GM21723 (cell line): ENCODE data around the gene SPEM2.

ENCODE experiments used
- ATAC-seq: cut with Tn5 transposase; IDR thresholded peaks from one replicate; pipeline ENCODE4 v1.9.1; 2021; ENCODE audit warnings: mild to moderate bottlenecking, moderate library complexity; ENCODE audit not compliant: unreplicated experiment

Gene SPEM2

GRCh38 chr17:7425316-7425715 is at the start of gene SPEM2:
Gene SPEM2, plus strand, starts transcription at chr17:7425616. Its CDS starts 73 bp downstream, at chr17:7425689.
- no peak for ATAC-seq

DNA sequence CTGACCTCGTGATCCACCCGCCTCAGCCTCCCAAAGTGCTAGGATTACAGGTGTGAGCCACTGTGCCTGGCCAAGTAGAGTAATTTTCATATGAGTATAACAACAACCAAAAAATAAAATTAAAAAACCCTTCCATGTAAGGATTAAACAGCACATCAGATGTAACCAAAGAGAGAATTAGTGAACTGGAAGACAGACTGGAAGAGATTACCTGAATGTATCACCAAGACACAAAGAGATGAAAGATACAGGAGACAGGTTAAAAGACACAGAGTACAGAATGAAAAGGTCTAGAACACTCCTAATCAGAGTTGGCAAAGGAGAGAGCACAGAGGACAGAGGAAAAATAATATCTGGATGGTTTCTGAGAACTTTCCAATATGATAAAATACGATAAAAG is 46.3 kb upstream of the SPEM2 start:
- ATAC-seq = no peak

DNA sequence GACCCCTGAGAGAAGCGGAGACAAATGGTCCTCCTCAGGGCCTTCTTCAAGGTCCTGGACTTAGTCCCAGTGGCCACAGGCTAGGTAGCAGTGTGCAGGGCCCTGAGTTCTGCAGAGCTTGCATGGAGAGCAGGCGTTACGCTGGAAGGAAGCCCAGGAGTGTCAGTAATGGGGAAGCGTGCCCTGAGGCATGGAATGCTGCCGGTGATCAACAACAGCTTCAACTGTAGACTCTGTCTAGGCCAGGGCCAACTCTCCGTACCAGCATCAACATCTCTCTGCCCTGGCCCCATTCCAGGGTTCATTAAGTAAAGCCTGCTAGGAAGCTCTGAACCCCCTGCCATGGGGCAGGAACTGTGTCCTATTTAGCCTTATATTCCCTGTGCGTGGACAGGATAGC is 45.1 kb upstream of the SPEM2 start:
- ATAC-seq = no peak

GRCh38 chr17:7380855-7381683 is 44.3 kb upstream of the SPEM2 start, which contains the start of gene TNK1:
Gene TNK1, plus strand, starts transcription at chr17:7381089. Its CDS starts 1,838 bp downstream, at chr17:7382927.
- ATAC-seq = no peak

DNA sequence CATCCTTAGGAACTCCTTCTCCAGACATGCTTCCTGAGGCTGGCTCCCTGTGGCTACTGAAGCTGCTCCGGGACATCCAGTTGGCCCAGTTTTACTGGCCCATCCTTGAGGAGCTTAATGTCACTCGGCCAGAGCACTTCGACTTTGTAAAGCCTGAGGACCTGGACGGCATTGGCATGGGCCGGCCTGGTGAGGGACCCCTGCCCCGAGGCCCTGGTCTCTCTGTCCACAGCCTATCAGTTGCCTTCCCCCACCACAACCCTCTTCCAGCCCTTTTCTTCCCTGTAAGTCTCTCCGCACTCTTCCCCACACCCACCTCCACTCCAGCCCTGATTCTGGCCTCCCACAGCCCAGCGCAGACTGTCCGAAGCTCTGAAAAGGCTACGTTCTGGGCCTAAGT is 42.5 kb upstream of the SPEM2 start:
- no peak for ATAC-seq

DNA sequence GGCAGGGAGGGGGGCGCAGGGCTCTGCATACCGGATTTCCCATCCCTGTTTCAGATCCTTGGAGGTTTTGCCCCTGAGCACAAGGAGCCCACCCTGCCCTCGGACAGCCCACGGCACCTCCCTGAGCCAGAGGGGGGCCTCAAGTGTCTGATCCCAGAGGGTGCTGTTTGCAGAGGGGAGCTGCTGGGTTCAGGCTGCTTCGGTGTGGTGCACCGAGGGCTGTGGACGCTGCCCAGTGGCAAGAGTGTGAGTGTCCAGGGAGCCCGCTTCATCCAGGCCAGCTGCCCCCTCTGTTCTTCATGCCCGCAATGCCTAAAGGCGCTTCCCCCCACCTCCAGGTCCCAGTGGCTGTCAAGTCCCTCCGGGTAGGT is 42.1 kb upstream of the SPEM2 start:
- ATAC-seq = no peak

DNA sequence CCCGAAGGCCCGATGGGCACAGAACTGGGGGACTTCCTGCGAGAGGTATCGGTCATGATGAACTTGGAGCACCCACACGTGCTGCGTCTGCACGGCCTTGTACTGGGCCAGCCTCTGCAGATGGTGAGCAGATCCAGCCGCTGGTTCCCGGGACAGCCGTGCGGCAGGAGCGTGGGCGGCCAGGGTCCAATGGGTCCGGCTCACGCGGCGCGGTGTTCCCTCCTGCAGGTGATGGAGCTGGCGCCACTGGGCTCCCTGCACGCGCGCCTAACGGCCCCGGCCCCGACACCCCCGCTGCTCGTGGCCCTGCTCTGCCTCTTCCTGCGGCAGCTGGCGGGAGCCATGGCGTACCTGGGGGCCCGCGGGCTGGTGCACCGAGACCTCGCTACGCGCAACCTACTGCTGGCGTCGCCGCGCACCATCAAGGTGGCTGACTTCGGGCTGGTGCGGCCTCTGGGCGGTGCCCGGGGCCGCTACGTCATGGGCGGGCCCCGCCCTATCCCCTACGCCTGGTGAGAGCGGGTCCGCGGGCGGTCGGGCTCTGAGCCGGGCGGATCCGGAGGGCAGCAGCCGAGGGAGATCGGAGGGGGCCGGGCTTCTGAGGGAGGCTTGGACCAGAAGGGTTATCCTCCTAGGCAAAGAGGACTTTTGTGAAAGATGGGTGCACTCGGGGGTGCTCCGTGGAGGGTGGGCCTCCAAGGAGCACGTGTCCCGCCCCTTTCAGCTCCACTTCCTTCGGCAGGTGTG is 41.5 kb upstream of the SPEM2 start:
- ATAC-seq = peak; percentile 63

GRCh38 chr17:7384489-7385081 is 40.8 kb upstream of the SPEM2 start:
- no peak for ATAC-seq

- no peak for ATAC-seq
Measured at GRCh38 chr17:7388856-7389255, 36.6 kb upstream of the SPEM2 start.

DNA sequence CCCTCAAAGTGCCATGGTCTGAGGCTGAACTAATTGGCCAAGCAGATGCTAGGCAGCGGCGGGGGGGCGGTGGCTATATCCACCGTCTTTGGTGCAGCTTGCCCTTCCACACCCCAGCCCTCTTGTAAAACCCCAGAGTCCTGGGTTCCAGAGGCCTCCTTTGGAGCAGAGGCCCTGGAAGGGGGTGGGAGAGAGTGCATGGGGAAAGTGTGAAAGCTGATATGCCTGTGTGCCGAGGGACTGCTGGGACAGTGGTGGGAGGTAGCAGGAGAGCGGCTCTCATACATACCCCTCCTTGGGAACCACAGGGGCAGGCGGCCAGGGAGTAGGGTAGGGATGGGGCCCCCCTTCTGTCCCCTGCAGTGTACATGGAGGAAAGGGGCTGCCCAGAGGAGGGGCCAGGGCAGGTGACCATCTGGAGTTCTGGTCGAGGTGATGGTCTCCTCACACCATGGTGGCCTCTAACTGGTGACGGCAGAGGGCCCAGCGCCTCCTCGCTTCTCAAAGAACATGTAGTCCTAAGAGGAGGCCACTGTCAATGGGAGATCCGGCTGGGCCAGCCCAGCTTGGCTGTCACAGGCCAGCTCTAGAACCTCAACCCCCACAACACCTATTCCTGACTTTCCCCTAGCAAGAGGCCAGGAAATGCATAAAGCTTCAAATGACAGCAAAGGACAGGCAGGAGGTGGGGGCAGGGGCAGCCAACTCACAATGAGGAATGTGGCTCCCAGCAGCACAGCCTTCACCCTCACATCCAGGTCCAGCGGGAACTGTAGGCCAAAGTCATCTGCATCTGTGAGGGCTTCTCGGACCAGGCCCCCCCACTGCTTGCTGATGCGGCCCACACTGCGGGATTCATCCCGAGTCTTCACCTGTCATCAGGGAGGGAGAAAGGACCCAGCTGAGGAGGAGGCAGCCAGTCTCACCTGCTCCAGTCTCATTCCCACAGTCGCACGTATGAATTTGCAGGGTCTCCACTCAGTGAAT is 35.2 kb upstream of the SPEM2 start:
- no peak for ATAC-seq

GRCh38 chr17:7391307-7391706 is 34.1 kb upstream of the SPEM2 start:
- ATAC-seq = no peak

DNA sequence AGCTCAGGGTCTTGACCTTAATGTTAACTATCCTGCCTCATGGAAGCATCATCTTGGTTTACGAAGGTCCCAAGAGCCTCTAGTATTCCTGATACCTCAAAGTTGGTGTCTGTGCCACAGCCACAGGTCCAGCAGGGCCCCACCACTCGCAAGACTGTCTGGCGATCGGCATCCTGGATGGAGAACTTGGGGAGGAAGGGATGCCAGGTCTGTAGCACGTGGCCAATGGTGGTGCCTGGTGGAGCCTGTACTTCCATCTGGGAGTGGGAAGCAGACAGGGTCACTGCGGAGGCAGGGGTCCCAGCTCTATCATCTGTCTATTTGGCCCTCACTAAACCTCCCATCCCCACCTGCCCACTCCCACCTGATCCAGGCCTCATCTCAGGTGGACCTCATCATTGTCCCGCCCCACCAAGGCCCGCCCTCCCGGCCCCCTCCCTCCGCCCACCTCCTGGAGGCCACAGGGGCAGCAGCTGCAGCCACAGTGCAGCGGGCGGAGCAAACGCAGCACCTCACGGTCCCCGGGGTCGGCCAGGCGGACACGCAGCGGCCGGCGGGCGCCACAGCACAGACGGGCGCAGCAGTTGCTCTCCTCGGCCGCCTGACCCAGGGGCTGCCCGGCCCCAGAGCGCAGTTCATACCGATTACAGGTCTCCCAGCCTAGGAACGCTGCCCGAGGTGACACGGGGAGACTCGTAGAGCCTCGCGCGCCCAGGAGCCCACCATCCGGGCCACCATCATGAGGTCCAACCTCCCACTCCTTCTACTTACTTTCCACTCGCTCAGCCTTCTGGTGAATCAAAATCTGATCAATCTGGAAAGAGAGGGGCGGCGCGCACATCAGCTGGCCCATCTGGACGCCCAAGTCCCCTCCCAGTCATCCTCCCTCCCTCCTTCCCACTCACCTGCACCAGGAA is 32.5 kb upstream of the SPEM2 start:
- ATAC-seq = no peak

GRCh38 chr17:7393613-7394451 is 31.6 kb upstream of the SPEM2 start:
- peak; percentile 51 for ATAC-seq

DNA sequence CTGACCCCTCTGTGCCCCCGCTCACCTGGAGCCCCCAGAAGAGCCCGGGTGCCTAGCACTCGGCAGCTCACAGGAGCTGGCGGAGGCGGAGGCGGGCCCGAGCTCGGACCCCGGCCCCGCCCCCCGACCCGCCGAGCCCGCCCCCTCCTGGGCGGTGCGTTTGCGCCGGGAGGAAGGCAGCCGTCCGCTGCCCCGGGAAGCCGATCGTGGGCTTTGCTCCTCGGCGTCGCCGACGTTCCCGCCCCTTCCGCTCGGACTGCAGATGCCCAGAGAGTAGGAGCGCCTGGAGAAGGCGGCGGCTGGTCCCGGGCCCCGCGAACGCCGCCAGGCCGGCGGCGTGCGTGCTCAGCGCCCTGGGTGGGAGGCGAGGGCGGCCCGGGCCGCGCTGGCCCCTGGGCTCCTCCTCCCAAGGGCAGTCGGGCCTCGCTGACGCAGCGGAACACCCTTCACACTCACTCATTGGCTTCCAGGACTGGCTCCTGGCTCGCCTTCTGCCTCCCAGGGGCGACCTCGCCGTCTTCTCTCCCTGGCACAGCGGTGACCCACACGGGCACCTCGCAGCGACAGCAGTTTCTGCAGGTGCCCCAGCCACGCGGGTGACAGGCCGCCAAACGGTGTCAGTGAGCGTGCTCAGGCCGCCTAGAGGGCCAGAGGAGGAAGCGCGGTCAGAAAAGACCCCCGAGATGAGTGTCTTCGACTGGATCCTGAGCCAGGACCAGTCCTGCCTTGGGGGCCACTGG is 30.8 kb upstream of the SPEM2 start, which contains the start of gene PLSCR3:
PLSCR3 (minus strand) TSS at position 74 of the 740 bp plus-strand sequence. CDS start 415 bp downstream, outside the sequence.
- peak; percentile 76 for ATAC-seq

- ATAC-seq = no peak
Measured at GRCh38 chr17:7396147-7396546, 29.3 kb upstream of the SPEM2 start.

DNA sequence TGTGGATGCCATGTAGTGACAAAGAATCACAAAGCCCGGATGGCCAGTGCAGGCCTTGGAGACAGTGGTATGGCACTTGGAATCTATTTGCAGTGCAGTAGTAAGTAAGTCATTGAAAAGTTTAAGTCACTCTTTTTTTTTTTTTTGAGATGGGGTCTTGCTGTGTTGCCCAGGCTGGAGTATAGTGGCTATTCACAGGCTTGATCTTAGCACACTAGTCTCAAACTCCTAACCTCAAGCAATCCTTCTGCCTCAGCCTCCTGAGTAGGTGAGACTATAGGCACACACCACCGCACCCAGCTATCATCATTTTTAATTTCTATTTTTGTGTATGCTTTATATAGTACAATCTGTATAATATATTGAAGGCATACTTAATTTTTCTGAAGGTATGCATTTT is 26.8 kb upstream of the SPEM2 start:
- ATAC-seq = no peak

DNA sequence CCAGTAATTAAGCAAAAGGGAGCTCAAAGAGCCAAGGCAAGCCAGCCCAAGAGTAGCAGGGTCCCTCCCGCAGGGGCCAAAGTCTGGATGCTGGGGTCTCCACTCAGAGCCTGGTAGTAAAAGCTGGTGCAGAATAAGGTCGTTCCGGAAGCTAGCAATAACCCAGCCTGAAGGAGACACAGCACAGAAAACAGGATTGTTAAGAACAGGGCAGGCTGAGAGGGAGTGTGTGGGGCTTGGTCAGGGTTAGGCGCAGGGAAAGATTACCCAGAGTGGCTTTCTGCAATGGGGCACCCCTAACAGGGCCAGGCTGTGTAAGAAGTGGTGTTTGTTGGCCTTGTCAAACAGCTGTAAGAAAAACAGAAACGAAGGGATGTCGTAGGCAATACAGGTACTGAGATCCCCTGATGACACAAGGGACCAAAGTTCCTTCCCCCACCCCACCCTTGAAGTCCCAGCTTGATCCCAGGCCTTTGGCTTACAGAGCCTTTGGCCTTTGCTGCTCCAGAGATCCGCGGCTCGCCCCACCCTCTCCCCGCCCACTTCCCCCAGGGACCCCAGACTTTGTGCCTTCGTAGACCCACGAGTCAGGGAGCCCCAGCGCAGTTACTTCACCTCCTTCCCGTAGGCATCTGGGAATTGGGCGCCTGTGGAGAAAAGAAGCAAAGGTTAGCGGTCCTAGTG is 22.2 kb upstream of the SPEM2 start:
- ATAC-seq = no peak

GRCh38 chr17:7403727-7403976 is 21.8 kb upstream of the SPEM2 start:
- ATAC-seq = peak; percentile 15
